ENCODE results near the gene TEAD4.

Gene TEAD4

DNA sequence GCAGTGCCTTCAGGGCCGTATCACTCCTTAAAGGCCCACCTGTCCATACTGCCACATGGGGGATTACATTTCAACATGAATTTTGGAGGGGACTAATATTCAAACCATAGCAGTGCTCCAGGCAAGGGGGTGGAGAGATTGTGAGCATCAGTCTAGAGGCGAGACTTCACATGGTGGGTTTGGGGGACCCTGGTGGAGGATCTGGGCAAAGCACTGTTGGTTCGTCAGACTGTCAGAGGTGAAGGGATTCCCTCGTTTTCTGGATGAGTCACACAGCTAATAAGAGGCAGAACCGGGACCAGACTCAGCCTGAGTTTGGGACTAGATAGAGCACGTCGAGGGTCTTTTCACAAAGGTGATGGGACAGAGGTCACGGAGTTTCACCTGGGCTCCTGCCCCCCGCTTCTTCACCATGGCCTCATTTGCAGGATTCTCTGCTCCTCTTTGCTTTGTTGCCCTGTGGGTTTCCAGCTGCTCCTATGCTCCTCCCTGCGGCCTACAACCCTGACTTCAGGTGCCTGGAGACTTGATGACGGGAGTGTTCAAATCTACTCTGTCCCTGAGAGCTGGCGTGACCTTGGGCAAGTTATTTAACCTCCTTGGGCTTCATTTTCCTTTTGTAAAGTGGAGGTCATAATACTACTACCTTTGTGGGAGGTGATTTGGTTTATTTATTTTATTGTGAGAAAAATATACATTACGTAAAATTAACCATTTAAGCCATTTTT lies 41.5 kb downstream of the TEAD4 start:
- DNase-seq (ENCODE audit: low read depth in 2 of 2), result no peak

GRCh38 chr12:3002646-3003045 lies 43.4 kb downstream of the TEAD4 start:
- DNase-seq (ENCODE audit: low read depth in 2 of 2), result no peak

- DNase-seq (ENCODE audit: low read depth in 2 of 2), result no peak
Measured at GRCh38 chr12:3003357-3003992, 44.3 kb downstream of the TEAD4 start.

- no peak for DNase-seq (ENCODE audit: low read depth in 2 of 2)
Measured at GRCh38 chr12:3004655-3005565, 45.7 kb downstream of the TEAD4 start.

GRCh38 chr12:3005736-3006135 lies 46.5 kb downstream of the TEAD4 start:
- DNase-seq (ENCODE audit: low read depth in 2 of 2), result no peak

DNA sequence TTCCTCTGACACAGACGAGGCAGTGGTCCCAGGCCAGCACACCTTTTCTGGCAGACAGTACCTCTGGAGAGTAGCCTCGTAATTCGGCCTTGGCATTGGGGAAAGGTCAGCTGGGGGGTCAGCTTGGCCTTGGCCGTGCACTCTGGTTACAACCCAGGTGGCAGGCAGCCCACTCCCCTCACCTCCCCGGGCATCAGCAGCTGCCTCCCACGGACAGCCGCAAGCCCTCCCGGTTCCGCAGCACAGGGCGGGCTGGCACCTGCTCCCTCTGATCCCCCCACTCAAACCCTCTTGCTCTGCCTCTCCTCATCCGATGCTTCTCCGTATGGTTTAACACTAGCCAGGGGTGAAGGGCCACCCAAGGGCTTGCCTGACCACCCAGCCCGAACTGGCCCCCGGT lies 50.6 kb downstream of the TEAD4 start:
- no peak for DNase-seq (ENCODE audit: low read depth in 2 of 2)

DNA sequence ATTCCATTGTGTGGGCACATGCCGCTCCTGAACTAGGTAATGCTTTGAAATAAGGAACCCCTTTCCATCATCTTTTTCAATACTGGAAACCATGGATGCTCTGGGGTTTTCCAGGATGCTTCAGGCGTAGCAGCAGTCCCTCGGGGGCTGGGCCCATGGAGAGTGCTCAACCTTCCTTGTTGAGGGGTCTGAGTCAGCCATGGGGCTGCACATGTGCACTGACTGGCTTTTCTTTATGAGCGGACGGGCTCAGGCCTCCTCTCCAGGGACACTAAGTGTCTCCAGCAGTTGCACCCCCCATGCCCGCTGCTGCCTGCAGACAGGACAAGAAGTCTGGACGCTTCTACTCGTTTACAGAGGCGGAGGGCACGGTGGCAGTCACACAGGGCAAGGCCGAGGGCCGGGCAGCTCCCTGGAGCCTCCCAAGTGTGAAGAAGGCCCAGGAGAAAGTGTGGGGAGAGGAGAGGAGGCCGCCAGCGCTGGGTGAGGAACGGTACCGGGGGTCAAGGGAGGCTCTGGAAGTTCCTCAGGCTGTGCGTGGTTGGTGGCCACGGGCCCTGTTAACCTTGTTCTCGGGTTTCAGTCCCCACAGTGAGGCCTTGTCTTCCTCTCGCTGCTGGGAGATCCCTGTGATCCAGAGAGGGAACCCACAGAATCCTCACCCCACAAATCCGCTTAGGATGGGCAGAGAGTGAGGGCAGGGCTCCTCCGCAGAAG lies 51.2 kb downstream of the TEAD4 start:
- no peak for DNase-seq (ENCODE audit: low read depth in 2 of 2)

DNA sequence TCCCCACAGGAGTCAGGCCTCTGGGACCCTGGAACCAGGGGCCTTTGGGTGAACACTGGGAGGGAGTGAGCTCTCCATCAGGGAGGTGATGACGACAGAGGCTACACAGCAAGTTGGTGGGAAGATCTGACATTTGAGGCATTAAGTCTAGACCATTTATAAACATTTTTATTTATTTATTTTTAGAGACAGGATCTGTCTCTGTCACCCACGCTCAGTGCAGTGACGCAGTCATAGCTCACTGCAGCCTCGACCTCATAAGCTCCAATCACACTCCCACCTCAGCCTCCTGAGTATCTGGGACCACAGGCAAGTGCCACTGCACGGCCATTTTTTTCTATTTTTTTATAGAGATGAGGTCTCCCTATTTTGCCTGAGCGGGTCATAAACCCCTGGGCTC lies 53.6 kb downstream of the TEAD4 start:
- DNase-seq (ENCODE audit: low read depth in 2 of 2), result no peak

GRCh38 chr12:3014641-3015040 lies 55.4 kb downstream of the TEAD4 start:
- no peak for DNase-seq (ENCODE audit: low read depth in 2 of 2)

DNA sequence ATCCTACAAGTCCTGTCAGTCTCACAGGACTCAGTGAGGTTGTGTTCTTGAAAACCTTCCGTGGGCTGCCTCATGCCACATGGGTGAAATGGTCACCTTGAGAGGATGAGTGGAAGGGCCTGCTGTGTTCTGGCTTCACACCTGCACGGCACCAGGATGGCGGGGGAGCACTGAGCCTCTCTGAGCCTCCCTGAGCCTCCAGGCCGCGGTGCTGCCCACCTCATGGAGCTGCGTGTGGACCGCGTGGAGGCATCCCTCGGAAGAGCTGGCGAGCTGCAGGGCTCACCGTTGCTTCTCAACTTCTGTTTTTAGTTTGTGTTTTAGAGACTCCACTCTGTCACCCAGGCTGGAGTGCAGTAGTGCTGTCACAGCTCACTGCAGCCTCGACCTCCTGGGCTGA lies 56.2 kb downstream of the TEAD4 start:
- no peak for DNase-seq (ENCODE audit: low read depth in 2 of 2)

GRCh38 chr12:3016191-3016590 lies 57.0 kb downstream of the TEAD4 start:
- DNase-seq (ENCODE audit: low read depth in 2 of 2), result no peak

- DNase-seq (ENCODE audit: low read depth in 2 of 2), result no peak
Measured at GRCh38 chr12:3017281-3017680, 58.1 kb downstream of the TEAD4 start.

GRCh38 chr12:3018284-3019004 lies 59.2 kb downstream of the TEAD4 start:
- no peak for DNase-seq (ENCODE audit: low read depth in 2 of 2)

DNA sequence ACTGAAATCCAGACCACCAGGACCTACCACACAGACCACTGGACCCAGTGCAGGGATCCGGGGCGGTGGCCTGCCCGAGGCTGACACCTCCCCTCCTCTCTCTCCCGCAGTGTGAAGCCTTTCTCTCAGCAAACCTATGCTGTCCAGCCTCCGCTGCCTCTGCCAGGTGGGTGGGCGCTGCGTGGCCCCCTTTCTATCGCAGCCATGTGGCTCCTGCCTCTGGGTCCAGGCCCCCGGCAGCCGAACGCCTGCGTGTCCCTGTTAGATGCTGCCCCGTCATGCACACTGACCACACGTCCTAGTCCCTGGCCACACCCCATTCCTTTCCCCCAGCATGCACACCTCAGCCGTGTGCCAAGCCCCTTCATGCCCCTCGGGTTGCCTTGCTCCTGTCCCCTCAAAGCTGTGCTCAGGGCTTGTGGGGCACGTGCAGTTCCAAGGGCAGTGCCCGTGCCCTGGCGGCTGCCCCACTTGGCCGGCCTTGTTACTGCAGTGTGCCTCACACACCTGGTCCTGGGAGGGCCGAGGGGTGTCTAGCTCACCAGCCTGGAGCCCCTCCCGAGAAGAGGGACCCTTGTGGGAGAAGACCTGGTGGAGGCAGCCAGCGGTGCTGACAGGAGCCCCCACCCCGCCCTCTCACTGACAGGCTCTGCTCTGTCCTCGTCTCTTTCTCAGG lies 59.9 kb downstream of the TEAD4 start:
- no peak for DNase-seq (ENCODE audit: low read depth in 2 of 2)

- DNase-seq (ENCODE audit: low read depth in 2 of 2), result no peak
Measured at GRCh38 chr12:3020399-3020798, 61.2 kb downstream of the TEAD4 start.

GRCh38 chr12:3020850-3021435 lies 61.7 kb downstream of the TEAD4 start:
- DNase-seq (ENCODE audit: low read depth in 2 of 2), result no peak

DNA sequence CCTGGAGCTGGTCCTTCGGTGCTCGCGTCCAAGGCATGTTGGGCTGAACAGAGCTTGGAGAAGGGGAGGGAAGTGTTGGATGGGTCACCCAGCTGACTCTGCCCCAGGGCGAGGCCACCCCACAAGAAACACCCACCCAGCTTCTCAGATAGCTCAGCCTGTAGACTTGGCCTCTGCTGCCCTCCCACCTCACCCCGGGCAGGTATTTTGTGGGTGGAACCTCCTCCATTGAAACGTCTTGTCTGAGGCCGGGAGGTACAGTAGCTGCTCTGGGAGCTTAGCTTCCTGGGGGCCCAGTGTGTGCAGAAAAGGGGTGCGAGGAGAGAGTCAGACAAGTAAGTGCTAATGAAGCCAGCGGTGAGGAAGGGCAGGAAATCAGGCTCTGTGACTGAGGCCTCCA lies 63.2 kb downstream of the TEAD4 start:
- no peak for DNase-seq (ENCODE audit: low read depth in 2 of 2)

GRCh38 chr12:3022961-3023360 lies 63.8 kb downstream of the TEAD4 start:
- DNase-seq (ENCODE audit: low read depth in 2 of 2), result no peak

- DNase-seq (ENCODE audit: low read depth in 2 of 2), result no peak
Measured at GRCh38 chr12:3028108-3028507, 68.9 kb downstream of the TEAD4 start.

GRCh38 chr12:3030821-3031429 lies 71.7 kb downstream of the TEAD4 start:
- DNase-seq (ENCODE audit: low read depth in 2 of 2), result no peak
